HEK293T (cell line): ENCODE measurements around the gene TMSB4X.

Experiments
- ARNT ChIP-seq: fragments of 450-650 bp; IDR thresholded peaks from 2 replicates; pipeline ENCODE4 v1.6.1; 2017; ENCODE audit warnings: mild to moderate bottlenecking
- BHLHE40 ChIP-seq: fragments of 450-650 bp; IDR thresholded peaks from 2 replicates; pipeline ENCODE4 v1.6.1; 2016; ENCODE audit warnings: mild to moderate bottlenecking, moderate library complexity, borderline replicate concordance
- CTBP1 ChIP-seq: fragments of 450-650 bp; IDR thresholded peaks from 2 replicates; pipeline ENCODE4 v1.6.1; 2016; ENCODE audit warnings: borderline replicate concordance
- HDGF ChIP-seq: fragments of 450-650 bp; IDR thresholded peaks from 2 replicates; pipeline ENCODE4 v1.6.1; 2017; ENCODE audit warnings: antibody characterized with exemption, borderline replicate concordance
- L3MBTL2 ChIP-seq: fragments of 450-650 bp; conservative IDR thresholded peaks from 2 replicates; pipeline ENCODE4 v1.6.1; 2016; ENCODE audit warnings: mild to moderate bottlenecking
- LEF1 ChIP-seq: fragments of 450-650 bp; IDR thresholded peaks from 2 replicates; pipeline ENCODE4 v1.6.1; 2017; ENCODE audit warnings: mild to moderate bottlenecking, borderline replicate concordance
- NFRKB ChIP-seq: fragments of 450-650 bp; IDR thresholded peaks from 2 replicates; pipeline ENCODE4 v1.6.1; 2016; ENCODE audit warnings: mild to moderate bottlenecking, moderate library complexity
- SP1 ChIP-seq: fragments of 450-650 bp; IDR thresholded peaks from 2 replicates; pipeline ENCODE4 v1.6.1; 2017
- SUZ12 ChIP-seq: fragments of 450-650 bp; IDR thresholded peaks from 2 replicates; pipeline ENCODE4 v1.6.1; 2016; ENCODE audit warnings: mild to moderate bottlenecking
- ZNF384 ChIP-seq: fragments of 450-650 bp; IDR thresholded peaks from 2 replicates; pipeline ENCODE4 v1.6.1; 2016

GRCh38 chrX:13023979-13024378, 49.1 kb downstream of the TMSB4X start:
- TF ChIP-seq SP1 (no peak), NFRKB (no peak), HDGF (no peak), L3MBTL2 (no peak), LEF1 (no peak), ZNF384 (no peak), ARNT (no peak), BHLHE40 (no peak), CTBP1 (no peak), SUZ12 (no peak)
